Measurements from ENCODE around the gene GJC1.

GJC1 gene

DNA sequence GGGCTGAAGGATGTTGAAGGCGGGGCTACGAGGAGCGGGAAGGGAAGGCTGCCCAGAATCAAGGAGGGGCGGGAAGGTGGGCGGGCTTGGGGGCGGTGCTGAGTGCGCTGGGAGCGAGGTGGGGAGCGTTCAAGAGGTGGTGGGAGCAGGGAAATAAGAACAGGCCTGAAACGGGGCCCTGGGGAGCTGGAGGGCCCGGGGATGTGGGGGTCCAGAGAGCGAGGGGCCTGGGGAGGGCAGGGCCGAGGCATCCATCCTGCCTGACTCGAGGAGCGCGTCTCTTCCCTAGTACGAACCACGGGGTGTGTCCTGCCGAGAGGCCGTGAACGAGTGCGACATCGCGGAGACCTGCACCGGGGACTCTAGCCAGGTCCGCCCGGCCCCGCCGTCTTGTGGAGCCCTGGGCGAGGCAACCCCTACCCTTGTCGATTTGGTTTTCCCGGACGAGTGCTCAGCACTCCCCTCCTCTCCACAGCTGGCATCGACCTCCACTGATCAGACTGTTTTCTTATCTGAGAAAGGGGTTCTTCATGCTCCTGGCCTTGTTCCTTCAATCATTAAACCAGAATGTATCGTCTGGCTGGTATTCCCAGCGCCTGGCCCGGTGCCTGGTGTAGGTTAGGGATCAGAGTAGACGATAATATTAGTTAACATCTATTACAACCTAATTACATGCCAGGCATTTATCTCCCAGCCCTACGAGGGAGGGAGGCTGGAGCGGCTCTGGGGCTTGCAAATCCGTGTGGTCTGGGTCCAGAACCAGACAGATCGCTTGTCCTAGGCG is 54.1 kb downstream of the GJC1 start:
- DNase-seq: no peak

DNA sequence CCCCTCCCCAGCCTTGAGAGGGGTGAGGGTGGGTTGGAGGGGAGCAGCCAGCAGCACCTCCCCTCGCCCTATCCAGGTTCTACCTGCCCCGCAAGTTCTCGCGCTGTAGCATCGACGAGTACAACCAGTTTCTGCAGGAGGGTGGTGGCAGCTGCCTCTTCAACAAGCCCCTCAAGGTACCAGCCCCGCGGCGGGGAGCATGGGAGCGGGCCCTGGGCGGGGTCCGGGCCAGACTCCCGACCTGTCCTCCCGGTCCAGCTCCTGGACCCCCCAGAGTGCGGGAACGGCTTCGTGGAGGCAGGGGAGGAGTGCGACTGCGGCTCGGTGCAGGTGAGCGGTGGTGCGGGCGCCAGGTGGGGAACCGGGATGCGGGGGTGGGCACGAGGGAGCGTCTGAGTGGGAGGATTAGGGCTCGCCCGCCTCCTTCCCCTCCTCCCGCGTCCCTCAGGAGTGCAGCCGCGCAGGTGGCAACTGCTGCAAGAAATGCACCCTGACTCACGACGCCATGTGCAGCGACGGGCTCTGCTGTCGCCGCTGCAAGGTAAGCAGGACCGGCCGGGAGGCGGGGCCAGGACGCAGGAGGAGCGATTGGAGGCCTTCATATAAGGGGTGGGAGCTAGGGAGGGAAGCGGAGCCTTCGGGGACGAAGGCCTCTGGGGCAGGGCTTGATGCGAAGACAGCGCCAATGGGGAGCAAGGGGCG is 54.8 kb downstream of the GJC1 start:
- peak; percentile 99 for DNase-seq

DNA sequence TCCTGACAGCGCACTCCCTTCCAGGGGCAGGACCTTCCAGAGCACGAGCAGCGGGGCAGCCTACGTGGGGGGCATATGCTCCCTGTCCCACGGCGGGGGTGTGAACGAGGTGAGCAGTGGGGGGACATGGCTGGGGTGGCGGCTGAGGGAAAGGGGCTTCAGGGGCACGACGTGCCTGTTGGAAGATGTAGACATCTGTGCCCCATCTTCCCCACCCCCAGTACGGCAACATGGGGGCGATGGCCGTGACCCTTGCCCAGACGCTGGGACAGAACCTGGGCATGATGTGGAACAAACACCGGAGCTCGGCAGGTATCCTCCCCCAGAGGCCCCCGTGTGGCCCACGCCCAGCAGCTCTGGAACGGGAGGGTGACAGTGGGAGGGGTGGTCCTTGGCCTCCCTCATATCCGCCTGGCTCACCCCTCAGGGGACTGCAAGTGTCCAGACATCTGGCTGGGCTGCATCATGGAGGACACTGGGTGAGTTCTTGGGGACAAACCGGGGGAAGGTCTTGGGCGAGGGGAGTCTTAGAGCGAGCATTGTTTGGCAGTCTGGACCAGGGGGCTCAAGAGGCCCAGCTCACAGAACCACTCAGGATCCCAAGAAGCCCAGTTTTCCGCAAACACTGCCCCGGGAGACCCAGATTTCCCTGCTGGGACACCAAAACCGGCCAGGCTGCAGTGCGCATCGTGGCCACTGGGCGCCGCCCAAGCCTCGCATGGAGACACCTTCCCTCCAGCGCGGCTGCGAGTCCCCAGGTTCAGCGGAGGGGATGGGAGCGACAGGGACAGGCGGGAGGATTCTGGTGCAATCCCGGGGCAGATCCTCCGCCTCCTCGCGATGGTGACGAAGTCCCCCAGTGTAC is 55.6 kb downstream of the GJC1 start:
- DNase-seq: peak; percentile 90

DNA sequence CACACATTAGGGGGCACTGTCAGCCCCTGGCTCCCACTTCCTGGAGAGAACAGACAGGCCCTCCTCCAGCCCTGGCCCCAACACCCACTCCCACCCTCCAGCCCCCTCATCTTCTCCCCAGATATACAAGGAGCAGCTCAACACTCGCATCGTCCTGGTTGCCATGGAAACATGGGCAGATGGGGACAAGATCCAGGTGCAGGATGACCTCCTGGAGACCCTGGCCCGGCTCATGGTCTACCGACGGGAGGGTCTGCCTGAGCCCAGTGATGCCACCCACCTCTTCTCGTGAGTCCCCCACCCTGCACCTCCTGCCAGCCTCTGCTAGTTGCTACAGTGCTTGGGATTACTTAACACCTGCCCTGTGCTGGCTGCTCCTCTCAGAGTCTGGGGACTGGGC is 56.9 kb downstream of the GJC1 start:
- DNase-seq: no peak

DNA sequence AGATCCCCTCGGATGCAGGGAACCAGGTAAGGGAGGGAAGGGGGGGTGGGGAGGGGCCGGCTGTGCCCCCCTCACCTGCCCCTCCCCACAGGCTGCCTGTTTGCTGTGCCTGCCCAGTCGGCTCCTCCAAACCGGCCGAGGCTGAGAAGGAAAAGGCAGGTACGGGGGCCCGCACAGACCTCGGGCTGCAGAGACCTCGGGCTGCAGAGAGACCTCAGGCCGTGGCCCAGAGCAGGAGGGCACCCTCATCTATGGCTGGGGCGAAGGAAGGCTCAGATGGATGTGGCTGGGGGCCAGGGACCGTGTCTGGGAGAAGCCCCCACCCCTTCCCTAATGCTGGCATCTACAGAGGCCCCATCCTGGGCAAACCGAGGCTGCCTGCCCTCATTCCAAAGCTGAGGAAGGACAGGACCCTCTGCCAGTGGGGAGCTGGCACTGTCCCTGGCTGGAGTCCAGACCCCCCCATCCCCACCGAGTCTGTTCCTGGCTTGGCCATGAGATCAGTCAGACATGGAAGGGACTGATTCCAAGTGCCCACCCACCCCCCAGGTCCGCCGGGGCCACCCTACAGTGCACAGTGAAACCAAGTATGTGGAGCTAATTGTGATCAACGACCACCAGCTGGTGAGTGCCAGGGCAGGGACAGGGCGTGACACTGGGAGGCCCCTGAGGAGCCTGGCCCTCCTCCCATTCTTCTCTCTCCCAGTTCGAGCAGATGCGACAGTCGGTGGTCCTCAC is 57.6 kb downstream of the GJC1 start:
- DNase-seq: no peak

DNA sequence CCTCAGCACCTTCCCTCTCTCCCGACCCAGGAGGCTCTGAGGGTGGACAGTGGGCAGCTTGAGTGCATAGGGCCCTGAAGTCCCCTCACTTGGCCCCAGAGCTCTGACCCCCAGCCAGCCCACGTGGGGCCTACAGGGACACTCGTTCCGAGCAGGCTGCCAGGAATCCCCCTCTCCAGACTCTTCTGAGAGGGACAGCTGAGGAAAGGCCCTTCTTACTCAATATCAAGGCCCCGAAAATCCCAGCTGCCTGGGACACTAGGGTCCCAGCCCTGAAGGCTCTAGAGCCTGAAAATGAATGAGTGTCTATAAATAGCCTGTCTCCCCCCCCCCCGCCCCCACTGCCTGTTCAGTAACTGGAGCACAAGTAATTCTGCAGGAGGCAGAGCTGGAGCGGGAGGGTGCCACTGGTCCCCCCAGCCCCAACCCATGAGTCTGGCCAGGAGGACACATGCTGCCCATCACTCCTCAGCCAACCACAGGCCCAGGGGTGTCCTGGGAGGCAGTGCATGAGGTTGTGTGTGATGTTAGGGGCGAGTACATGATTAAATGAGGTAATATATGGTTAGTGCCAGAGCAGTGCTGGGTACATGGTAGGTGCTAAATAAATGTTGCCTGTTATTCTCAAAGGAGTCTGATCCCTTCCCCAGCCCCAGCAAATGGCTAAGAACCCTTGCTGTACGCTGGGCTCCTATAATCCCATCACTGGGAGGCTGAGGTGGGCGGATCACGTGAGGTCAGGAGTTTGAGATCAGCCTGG is 59.7 kb downstream of the GJC1 start:
- DNase-seq: no peak

DNA sequence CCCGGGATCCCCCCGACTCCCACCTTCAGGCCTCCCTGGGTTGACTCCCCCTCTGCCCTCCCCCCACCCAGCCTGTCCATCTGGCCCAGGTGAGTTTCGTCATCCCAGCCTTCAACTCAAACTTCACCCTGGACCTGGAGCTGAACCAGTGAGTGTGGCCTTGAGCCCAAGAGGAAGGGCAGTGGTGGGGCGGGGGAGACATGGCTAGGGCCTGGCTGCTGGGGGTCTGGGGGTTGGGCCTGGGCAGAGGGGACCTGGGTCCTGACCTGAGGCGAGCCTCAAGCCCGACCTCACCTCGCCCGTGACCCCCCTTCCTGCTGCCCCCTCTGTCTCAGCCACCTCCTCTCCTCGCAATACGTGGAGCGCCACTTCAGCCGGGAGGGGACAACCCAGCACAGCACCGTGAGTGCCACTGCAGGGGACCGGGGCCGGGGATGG is 60.4 kb downstream of the GJC1 start:
- DNase-seq: no peak

DNA sequence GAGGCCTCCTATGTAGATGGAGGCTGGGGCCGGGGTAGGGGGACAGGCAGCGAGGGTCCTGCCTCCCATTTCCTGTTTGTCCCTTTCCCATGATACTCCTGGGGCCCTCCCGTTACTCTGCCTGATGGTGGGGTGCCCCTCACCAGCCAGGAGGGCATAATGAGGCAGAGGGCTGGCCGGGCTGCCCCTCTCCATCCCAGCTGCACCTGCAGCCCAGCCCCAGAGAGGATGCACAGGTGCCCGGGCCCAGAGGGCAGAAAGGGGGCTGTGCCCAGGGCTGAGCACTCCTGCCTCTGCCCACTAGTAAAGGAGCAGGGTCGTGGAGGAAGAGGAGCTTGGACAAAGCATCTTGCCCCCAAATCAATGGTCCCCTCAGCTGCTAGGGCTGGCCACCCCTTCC is 60.9 kb downstream of the GJC1 start:
- no peak for DNase-seq

DNA sequence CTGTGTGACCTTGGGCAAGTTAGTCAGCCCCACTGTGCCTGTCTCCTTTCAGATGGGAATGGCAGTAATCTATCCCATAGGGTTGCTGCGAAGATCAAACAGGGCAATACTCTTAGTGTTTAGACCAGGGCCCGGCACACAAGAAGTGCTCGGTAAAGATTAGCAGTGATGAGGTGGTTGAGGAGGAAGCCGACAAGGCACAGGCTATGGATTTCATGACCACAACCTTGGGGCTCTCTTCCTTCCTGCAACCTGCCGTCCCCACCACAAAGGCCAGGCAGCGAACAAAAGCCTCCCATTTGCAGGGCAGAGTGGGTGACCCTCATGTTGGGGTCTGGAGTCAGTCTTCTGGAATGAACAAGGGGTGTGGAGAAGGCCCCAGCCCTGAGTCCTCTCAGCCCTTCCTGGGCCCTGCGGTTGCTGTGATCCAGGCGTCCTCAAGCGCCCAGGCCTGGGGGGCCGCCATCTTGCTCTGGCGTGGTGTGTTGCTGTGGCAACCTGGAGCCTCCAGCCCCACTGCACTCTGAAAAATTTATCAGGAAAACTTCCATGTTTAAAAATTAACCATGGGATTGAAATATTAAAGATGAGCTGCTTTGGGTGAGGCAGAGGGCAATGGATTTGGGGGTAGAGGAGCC is 61.5 kb downstream of the GJC1 start:
- DNase-seq: no peak

DNA sequence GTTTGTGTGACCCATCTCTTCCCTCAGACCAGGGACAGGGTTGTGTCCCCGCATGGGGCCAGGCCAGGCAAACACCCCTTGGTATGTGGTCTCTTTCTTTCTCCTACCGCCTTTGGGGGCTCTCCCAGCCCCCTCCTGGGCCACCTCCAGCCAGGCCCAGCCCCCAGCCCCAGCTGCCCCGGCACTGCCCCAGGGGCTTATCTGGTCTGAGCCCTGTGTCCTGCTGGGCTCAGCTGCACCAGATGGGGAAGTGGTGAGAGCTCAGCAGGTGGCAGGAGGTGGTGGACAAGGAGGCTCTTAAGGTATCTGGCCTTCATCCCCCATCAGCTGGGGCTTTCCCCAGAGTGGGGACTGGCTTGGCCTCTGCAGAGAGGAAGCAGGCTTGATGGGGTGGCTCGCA is 62.6 kb downstream of the GJC1 start:
- DNase-seq: no peak

DNA sequence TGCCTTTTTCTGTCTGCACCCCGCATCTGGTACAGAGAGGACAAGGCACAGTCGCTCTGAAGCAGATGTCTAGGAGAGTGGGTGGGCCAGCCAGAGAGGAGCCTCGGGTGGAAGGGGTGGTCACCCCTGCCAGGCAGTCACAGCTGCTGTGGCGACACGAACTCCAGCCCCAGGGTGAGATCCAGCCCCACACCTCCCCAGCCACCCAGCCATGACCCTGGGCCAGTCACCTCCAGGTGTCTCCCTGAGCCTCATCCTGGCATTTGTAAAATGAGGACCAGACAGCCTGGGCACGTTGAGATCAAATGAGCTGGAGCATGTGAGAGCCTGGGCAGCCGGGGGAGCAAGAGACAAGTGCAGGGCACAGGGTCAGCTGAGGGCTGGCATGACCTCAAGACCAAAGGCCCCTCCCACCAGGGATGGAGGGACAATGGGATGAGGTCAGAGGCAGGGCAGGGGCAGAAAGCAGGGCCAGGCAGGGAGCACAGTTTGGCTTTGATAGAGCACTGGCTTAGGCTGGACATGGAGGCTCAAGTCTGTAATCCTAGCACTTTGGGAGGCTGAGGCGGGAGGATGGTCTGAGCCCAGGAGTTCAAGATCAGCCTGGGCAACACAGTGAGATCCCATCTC is 63.6 kb downstream of the GJC1 start:
- DNase-seq: no peak

DNA sequence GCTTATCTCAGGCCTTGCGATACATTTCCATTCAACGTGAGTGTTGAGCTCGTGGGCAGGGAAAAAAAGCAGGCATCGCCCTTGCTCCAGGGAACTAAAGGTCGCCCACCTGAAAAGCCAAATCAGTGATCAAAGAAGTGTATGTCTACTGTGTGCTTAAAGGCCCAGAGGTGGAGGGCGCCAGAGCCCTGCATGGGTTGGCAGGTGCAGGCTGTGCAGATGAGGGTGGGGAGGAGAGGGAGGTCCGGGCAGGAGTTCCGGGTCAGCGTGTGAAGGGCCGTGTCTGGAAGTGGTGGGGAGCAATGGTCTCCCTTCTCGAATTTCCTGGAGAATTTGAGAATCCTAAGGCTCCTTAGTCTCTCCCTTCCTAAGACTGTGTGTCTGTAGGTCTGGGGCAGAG is 64.1 kb downstream of the GJC1 start:
- no peak for DNase-seq

DNA sequence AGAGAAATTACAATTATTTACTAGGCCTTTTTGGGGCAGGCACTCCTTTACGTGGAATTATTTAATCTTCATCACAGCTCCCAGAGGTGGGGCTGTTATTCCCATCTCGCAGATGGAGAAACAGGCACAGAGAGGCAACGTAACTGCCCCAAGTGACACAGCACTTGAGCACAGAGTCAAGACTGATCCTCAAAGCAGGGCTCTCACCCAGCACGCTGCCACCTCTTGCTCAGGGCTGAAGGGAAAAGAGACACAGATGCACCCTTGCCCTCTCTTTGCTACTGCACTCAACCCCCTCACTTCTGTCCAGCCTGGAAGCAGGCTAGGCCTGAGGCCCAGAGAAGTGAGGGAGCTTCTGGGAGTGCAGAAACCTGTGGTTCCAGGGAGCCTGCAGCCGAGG is 66.9 kb downstream of the GJC1 start:
- DNase-seq: no peak

DNA sequence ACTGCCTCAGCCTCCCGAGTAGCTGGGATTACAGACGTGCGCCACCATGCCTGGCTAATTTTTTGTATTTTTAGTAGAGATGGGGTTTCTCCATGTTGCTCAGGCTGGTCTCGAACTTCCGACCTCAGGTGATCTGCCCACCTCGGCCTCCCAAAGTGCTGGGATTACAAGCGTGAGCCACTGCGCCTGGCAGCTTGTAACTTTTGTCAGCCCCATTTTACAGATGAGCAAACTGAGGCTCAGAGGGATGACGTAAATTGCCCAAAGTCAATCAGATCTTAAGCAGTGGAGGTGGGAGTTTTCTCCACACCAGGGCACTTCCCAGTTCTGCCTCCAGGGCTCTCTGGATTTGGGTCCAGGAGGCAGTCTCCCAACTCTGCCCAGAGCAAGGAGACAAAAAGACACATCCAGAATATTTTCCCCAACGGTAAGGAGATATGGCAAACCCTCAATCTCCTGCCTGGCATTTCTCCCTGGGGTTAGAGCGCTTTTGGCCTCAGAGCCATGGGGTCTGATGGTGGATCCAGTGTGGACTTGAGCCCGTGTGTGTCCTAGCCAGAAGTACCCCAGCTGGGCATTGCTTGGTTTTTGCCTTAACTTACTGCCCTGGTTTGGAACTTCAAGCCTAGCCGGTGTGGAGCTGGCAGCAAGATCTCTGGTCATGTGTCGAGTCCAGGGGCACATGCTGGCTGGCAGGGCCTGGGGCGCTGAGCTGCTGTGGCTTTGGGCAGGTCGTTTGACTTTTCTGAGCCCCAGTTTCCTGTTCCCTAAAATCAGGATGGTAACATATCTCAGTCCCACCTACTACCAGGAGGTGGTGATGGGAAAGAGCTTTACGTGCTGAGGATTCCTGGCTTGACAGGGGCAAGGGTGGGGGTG is 67.9 kb downstream of the GJC1 start:
- DNase-seq: no peak

DNA sequence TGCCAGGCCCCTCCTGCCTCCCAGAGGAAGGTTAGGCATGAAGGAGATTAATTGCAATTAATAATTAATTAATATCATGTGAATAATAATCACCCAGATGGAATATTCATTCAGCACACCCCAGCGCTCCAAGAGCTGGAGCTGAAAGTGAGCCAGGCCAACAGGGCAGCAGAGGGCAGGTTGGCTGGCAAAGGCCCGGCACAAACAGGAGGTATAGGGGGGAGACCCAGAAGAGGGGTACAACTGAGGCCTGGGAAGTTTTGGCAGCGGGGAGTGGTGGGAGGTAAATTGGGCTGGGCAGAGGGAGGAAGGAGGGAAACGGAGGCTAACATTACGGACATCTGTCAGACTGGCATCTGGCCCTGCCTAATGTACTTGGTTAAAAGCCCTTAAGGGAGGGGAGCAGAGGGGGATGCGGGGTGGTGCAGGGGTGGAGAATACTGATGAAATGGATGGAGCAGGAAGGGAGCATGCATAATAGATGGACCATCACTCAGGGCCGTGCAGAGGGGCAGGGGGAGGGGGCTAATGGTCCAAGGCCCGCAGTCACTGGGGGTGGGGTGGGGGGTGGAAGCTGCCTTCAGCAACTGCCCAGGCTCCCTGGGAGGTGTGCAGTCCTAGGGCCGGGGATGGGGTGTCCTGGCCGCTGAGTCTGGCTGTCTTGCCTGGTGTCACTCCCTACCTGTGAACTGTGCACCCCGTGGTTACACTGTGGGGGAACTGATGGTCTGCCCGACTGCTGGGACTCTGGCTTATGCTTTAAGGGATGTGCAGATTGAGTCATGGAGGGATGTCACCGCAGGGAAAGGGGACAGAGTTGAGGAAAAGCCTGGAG is 69.4 kb downstream of the GJC1 start:
- DNase-seq: no peak

DNA sequence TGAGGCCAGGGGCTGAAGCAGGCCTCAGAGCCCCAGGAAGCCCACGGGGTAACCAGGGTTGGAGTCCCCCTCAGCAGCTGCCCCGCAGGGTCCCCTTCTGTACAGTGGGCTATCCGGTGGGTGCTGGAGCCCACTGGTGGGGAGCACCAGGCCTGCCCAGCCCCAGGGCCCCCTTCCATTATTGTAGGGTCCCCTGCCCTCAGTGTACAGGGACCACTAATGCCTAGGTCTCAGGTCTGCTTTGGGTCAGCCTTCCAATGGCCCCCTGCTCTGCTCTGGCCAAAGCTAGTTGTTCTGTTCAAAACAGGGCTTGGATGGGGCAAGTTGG is 70.2 kb downstream of the GJC1 start:
- DNase-seq: no peak

DNA sequence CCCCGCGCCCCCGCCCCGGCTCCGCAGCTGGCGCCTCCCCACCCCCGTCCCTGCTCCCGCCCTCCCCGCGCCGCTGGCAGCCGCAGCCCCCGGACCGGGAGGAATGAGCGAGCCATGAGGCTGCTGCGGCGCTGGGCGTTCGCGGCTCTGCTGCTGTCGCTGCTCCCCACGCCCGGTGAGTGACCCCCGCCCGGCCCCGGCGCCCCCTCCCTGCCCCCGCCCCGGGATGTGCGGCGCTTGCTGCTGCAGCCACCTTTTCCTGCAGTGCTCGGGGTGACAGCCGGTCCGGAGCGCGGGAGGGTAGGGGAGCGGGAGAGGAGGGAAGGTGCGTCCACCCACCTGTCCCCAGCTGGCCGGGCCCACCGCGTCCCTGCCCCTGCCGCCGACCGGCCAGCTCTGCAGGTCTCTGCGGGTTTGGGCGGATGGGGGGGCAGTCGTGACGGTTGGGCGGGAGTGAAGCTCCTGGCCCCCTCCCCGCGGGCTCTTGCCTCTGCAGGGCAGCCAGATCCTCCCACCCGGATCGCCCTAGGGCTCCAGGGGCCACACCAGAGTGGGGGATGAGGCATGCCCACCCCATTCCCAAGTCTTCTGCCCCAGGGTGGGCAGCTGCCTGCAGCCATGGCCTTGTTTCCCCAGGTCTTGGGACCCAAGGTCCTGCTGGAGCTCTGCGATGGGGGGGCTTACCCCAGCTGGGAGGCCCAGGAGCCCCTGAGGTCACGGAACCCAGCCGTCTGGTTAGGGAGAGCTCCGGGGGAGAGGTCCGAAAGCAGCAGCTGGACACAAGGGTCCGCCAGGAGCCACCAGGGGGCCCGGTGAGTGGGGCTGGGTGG is 70.8 kb downstream of the GJC1 start:
- DNase-seq: peak; percentile 13

DNA sequence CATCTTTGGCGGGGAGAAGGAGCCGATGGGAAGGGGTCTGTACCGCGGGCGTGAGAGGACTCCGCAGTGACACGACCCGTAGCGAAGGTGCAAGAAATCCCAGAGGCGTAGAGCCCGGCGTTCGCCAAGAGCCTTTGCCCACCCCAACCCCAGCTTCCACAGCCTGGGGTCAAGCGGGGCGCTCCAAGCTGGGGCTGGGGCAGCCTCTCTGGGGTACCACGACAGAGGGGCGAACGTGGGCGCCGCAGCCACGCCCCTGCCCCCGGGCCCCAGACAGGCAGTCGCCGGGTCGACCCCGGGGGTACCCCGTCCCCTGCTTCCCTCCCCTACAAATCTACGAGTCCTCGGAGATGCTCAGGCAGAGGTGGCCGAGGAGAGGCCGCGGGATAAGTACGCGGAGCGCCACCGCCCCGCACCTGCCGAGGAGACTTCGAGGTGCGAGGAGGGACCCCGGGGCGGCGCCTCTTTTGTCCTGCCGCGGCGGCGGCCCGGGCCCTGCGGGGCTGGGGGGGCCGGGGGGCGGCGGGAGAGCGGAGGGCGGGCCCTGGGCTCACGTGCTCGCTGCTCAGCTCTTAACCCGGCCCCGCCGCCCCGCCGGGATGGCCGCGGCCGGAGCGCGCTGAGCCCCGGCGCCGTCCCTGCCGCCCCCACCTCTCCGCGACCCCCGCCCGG is 71.5 kb downstream of the GJC1 start, which contains the start of gene ADAM11:
Gene ADAM11 (plus strand): TSS at position 575 of the 672 bp plus-strand sequence. CDS start 212 bp downstream, outside the sequence.
- no peak for DNase-seq

Measured in CD4-positive, alpha-beta T cell treated with Interleukin-17A for 4 hours (primary cell).